ENCODE measurements around the gene CDKAL1.

DNA sequence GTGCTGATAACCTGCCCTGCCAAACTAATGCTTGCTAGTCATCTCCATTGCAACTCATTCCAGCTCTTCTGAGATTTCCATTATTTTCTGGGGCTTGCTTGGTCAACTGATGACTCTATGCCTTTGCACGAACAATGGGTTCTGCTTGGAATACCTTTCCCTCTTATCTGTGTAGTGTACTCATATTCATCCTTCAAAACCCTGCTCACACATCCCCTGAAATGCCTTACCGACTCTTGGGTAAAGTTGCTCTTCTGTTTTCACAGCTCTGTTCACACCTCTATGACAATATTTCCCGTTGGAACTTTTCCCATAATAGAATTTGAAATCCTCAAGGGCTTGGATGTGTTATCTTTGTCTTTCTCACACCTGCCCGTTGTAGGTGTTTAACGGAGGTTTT lies 728.2 kb downstream of the CDKAL1 start:
- TF ChIP-seq, protein P1, sequence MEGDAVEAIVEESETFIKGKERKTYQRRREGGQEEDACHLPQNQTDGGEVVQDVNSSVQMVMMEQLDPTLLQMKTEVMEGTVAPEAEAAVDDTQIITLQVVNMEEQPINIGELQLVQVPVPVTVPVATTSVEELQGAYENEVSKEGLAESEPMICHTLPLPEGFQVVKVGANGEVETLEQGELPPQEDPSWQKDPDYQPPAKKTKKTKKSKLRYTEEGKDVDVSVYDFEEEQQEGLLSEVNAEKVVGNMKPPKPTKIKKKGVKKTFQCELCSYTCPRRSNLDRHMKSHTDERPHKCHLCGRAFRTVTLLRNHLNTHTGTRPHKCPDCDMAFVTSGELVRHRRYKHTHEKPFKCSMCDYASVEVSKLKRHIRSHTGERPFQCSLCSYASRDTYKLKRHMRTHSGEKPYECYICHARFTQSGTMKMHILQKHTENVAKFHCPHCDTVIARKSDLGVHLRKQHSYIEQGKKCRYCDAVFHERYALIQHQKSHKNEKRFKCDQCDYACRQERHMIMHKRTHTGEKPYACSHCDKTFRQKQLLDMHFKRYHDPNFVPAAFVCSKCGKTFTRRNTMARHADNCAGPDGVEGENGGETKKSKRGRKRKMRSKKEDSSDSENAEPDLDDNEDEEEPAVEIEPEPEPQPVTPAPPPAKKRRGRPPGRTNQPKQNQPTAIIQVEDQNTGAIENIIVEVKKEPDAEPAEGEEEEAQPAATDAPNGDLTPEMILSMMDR (IDR thresholded peaks at IDR 0.05; ENCODE audit: borderline replicate concordance, extremely low read depth, low read length, poor library complexity, severe bottlenecking), result no peak
- no peak for TF ChIP-seq EZH2 (IDR thresholded peaks at IDR 0.05; ENCODE audit: borderline replicate concordance, low read depth, low read length, severe bottlenecking)

Data from DND-41 (cell line).